Prostate gland (tissue), 2 donors: Measurements from ENCODE around the gene GRM8.

Experiments used
- POLR2A ChIP-seq: fragments of 450-650 bp; IDR thresholded peaks from one replicate; pipeline ENCODE4 v1.6.1; 2016; ENCODE audit warnings: antibody characterized with exemption, mild to moderate bottlenecking
- TF ChIP-seq, protein P1 (sequence below), 4 experiments: fragments of 200-600 bp in 2 of 4; fragments of 450-650 bp in 2 of 4; sonication (generic) in 2 of 4; IDR thresholded peaks; 1 replicate in 3 of 4; 2 replicates in 1 of 4; pipeline ENCODE4 v1.5.1; 2016 to 2019; ENCODE audit warnings: antibody characterized with exemption in 4 of 4, mild to moderate bottlenecking in 2 of 4, moderate library complexity in 2 of 4

DNA sequence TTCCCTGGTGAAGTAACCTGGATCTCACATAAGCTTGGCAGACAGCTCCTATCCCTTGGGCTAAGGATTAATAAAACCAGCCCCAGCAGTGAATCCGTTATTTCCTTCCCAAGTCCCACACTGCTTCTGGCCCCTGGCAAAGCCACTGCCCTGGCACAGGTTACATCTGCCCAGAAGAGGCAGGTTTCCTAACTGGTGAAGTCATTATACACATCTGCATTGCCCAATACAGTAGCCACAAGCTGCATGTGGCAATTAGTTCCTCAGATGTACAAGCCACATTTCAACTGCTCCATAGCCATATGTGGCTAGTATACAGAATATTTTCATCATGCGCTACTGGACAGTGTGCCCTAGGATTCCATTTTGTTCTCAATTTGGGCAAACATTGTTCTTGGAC is 273.0 kb downstream of the GRM8 start:
- TF ChIP-seq, protein P1, sequence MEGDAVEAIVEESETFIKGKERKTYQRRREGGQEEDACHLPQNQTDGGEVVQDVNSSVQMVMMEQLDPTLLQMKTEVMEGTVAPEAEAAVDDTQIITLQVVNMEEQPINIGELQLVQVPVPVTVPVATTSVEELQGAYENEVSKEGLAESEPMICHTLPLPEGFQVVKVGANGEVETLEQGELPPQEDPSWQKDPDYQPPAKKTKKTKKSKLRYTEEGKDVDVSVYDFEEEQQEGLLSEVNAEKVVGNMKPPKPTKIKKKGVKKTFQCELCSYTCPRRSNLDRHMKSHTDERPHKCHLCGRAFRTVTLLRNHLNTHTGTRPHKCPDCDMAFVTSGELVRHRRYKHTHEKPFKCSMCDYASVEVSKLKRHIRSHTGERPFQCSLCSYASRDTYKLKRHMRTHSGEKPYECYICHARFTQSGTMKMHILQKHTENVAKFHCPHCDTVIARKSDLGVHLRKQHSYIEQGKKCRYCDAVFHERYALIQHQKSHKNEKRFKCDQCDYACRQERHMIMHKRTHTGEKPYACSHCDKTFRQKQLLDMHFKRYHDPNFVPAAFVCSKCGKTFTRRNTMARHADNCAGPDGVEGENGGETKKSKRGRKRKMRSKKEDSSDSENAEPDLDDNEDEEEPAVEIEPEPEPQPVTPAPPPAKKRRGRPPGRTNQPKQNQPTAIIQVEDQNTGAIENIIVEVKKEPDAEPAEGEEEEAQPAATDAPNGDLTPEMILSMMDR (IDR thresholded peaks at IDR 0.05) = no peak
- TF ChIP-seq POLR2A = no peak
